Measurements from ENCODE around the gene TMEM14A. TPM values are rescaled to one million over a fixed set of nuclear protein-coding genes. Genes with fewer than 3 reads are reported as not detected.
"Not testable (repeated sequence)": the region's sequence is repeated elsewhere in the genome, so short reads cannot be mapped to it uniquely, and the experiment has no call there.

Gene TMEM14A
- total RNA-seq, 4 donors from 2014 or later, result 10.1 to 15.7 (median 12.4) TPM

DNA sequence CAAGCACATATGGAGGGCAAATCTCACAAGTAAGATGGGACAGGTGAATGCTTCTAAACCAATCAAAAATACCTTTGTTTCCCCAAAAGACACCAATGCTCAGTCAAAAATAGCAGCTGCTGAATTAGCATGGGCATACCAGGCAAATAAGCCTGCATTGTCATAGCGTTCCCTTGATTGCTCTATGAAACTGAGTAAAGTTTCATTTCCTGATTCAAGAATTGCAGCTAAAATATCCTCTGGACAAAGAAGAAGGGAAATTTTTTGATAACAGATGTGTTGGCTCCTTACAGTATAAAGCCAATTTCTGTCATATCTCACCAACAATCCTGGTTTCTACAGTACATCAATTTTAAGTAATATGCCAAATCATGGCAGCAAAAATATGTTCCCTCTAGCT, 3.3 kb upstream of the TMEM14A start:
- no peaks in the 10 kb centered on the region for H3K9me3 ChIP-seq
- WGBS, result 62% methylated on average over 1 of the region's 1 CpG

DNA sequence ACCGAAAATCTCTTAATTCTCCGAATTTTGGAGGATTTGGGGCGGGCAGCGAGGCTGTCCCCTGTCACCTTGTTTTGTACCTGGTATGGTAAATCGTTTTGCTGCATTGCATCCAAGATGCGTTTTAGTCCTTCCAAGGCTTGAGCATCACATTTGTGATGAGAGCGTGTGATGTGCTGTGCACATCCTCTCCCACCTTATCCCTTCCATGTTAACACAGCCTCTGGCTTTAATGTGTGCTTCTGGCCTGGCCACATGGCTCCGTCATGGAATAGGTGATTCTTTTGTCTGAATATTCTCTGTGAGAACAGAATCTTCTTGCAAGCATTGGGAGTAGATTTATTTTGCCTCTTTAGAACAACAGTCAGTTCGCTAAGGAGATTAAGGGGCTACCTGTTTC, 763 bp downstream of the TMEM14A start:
- no peaks in the 10 kb centered on the region for H3K27me3 ChIP-seq
- TF ChIP-seq EP300 (IDR thresholded peaks at IDR 0.05) (no peak), POLR2A (IDR thresholded peaks at IDR 0.05) (no peak), POLR2AphosphoS5 (IDR thresholded peaks at IDR 0.05) (no peak)
- TF ChIP-seq, protein P1, sequence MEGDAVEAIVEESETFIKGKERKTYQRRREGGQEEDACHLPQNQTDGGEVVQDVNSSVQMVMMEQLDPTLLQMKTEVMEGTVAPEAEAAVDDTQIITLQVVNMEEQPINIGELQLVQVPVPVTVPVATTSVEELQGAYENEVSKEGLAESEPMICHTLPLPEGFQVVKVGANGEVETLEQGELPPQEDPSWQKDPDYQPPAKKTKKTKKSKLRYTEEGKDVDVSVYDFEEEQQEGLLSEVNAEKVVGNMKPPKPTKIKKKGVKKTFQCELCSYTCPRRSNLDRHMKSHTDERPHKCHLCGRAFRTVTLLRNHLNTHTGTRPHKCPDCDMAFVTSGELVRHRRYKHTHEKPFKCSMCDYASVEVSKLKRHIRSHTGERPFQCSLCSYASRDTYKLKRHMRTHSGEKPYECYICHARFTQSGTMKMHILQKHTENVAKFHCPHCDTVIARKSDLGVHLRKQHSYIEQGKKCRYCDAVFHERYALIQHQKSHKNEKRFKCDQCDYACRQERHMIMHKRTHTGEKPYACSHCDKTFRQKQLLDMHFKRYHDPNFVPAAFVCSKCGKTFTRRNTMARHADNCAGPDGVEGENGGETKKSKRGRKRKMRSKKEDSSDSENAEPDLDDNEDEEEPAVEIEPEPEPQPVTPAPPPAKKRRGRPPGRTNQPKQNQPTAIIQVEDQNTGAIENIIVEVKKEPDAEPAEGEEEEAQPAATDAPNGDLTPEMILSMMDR (IDR thresholded peaks at IDR 0.05), result no peak
- no peak for DNase-seq (ENCODE audit: low spot score in 2 of 2)
- no peaks in the 10 kb centered on the region for H3K9me3 ChIP-seq
- H3K4me3 ChIP-seq, result peak overlapping the region; percentile 68
- WGBS, result 65% methylated on average over 9 of the region's 9 CpGs
- peaks cover 22% of the 10 kb centered on the region for H3K4me1 ChIP-seq
- H3K36me3 ChIP-seq, result peaks cover 5% of the 10 kb centered on the region
- H3K27ac ChIP-seq, result no peak overlapping the region

More for the DNA sequence above, 3.3 kb upstream of the TMEM14A start:
- no peak for DNase-seq (ENCODE audit: low spot score in 2 of 2)
- Histone ChIP-seq H3K36me3 (no peaks in the 10 kb centered on the region), H3K27ac (no peak overlapping the region), H3K27me3 (no peaks in the 10 kb centered on the region), H3K4me1 (peaks cover 39% of the 10 kb centered on the region), H3K4me3 (no peak overlapping the region)
- no peak for TF ChIP-seq EP300 (IDR thresholded peaks at IDR 0.05)
- TF ChIP-seq POLR2A (IDR thresholded peaks at IDR 0.05), result no peak
- TF ChIP-seq POLR2AphosphoS5 (IDR thresholded peaks at IDR 0.05), result no peak

DNA sequence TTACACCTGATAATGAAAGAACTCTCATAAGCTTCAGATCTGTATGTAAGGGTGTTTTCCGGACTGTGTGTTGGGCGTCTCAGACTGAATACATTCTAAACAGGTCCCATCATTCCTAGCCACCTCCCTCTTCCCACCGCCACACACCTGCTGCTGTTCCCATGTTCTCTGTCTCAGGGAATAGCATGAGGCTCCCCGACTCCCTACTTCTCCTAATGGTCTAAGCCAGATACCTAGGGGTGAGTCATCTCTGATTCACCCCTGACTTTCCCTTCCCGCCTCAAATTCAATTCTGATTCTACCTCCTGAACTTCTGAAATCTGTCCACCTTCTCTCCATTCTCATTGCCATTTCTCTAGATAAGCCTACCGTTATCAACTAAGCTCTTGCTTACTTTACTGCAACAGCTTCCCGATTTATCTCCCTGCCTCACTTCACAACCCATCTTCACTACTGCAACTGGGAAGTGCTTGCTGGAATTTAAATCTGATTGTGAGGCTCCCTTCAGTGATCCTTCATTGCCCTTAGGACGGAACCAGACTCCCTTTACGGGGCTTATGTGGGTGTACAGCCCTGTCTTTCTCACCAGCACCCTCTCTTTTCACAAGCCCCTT, 1.6 kb downstream of the TMEM14A start:
- no peak overlapping the region for H3K27ac ChIP-seq
- H3K4me3 ChIP-seq, result no peak overlapping the region
- H3K27me3 ChIP-seq, result no peaks in the 10 kb centered on the region
- no peaks in the 10 kb centered on the region for H3K9me3 ChIP-seq
- peaks cover 11% of the 10 kb centered on the region for H3K36me3 ChIP-seq
- DNase-seq (ENCODE audit: low spot score in 2 of 2), result no peak
- TF ChIP-seq EP300 (IDR thresholded peaks at IDR 0.05) (no peak), POLR2AphosphoS5 (IDR thresholded peaks at IDR 0.05) (no peak)
- TF ChIP-seq, protein P1 (IDR thresholded peaks at IDR 0.05), result no peak
- peaks cover 22% of the 10 kb centered on the region for H3K4me1 ChIP-seq
- 78% methylated on average over 9 of the region's 9 CpGs for WGBS

DNA sequence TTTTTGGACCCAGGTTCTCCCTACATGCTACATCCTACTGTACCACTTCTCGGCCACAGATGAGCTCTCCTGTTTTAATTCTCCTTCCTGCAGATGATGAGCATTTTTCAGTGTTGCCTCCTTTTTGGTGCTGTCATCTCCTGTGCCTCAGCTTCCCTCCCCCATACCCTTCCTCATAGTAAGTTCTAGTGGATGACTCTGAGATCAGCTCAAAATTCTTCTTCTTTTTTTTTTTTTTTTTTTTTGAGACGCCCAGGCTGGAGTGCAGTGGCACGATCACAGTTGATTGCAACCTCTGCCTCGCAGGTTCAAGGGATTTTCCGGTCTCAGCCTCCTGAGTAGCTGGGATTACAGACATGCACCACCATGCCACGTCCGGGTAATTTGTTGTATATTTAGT, 3.8 kb downstream of the TMEM14A start:
- H3K27me3 ChIP-seq, result no peaks in the 10 kb centered on the region
- WGBS, result 81% methylated on average over 7 of the region's 7 CpGs
- peaks cover 14% of the 10 kb centered on the region for H3K36me3 ChIP-seq
- peaks cover 22% of the 10 kb centered on the region for H3K4me1 ChIP-seq
- TF ChIP-seq, protein P1 (IDR thresholded peaks at IDR 0.05), result no peak
- TF ChIP-seq EP300 (IDR thresholded peaks at IDR 0.05) (no peak), POLR2AphosphoS5 (IDR thresholded peaks at IDR 0.05) (no peak), POLR2A (IDR thresholded peaks at IDR 0.05) (no peak)
- DNase-seq (ENCODE audit: low spot score in 2 of 2), result no peak
- H3K27ac ChIP-seq, result no peak overlapping the region
- H3K4me3 ChIP-seq, result no peak overlapping the region
- H3K9me3 ChIP-seq, result no peaks in the 10 kb centered on the region

DNA sequence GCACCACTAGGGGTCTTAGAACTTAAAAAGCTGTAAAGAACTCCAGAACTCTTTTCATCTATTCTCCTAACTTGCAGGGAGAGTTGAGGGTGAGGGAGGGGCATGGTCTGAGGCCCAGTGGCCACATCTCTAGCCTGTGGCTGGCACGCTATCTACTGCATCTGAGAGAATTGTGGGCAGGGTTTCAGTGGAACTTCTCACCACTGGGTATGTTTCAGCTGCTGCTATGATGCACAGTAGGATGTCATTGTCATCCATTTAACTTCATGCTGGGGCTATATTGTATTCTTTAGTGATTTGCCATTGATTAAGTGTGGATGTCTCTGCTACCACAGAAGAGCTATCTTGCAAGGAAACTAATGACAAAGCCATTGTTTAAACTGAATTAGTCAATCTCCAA, 4.5 kb downstream of the TMEM14A start:
- 93% methylated on average over 1 of the region's 1 CpG for WGBS
- H3K4me3 ChIP-seq, result no peak overlapping the region
- H3K27me3 ChIP-seq, result no peaks in the 10 kb centered on the region
- no peak overlapping the region for H3K27ac ChIP-seq
- no peaks in the 10 kb centered on the region for H3K9me3 ChIP-seq
- H3K4me1 ChIP-seq, result peaks cover 21% of the 10 kb centered on the region
- H3K36me3 ChIP-seq, result peaks cover 14% of the 10 kb centered on the region
- no peak for TF ChIP-seq EP300 (IDR thresholded peaks at IDR 0.05)
- TF ChIP-seq POLR2AphosphoS5 (IDR thresholded peaks at IDR 0.05), result no peak
- TF ChIP-seq, protein P1 (IDR thresholded peaks at IDR 0.05), result no peak
- no peak for TF ChIP-seq POLR2A (IDR thresholded peaks at IDR 0.05)
- no peak for DNase-seq (ENCODE audit: low spot score in 2 of 2)

DNA sequence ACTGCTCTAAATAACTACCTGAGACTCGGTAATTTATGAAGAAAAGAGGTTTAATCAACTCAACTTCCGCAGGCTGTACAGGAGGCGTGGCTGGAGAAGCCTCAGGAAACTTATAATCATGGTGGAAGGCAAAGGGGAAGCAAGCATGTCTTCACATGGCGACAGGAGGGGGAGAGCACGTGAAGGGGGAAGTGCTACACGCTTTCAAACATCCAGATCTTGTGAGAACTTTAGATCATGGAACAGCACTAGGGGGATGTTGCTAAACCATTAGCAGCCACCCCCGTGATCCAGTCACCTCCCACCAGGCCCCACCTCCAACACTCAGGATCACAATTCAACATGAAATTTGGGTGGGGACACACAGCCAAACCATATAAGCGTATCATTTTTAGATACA, 5.7 kb downstream of the TMEM14A start:
- H3K36me3 ChIP-seq, result peaks cover 20% of the 10 kb centered on the region
- H3K9me3 ChIP-seq; H3K4me1 ChIP-seq; H3K27me3 ChIP-seq; DNase-seq (ENCODE audit: low spot score in 2 of 2); H3K4me3 ChIP-seq; H3K27ac ChIP-seq: not testable (repeated sequence)
- WGBS, result 75% methylated on average over 8 of the region's 8 CpGs
